ENCODE results near the gene EXD1. TPM values are rescaled to one million over a fixed set of nuclear protein-coding genes. Genes with fewer than 3 reads are reported as not detected.
A peak's percentile ranks its signal among the peaks of the same experiment; 100 is the strongest.
"Not testable (repeated sequence)": the region's sequence is repeated elsewhere in the genome, so short reads cannot be mapped to it uniquely, and the experiment has no call there.

Gene EXD1
- total RNA-seq, 2 donors from 2014 or later, result not detected

GRCh38 chr15:41160639-41161315, 69.8 kb downstream of the EXD1 start:
- intact Hi-C loops (cut with DNase I), result no loop called here
- peak; percentile 35 for DNase-seq (ENCODE audit: low spot score)

GRCh38 chr15:41154412-41154811, 76.1 kb downstream of the EXD1 start:
- intact Hi-C loops (cut with DNase I), result no loop called here
- no peak for DNase-seq (ENCODE audit: low spot score)

- no peak for DNase-seq (ENCODE audit: low spot score)
- intact Hi-C loops (cut with DNase I), result no loop called here
Measured at GRCh38 chr15:41153733-41154132, 76.8 kb downstream of the EXD1 start.

- DNase-seq (ENCODE audit: low spot score), result no peak
- intact Hi-C loops (cut with DNase I), result no loop called here
Measured at GRCh38 chr15:41151451-41152005, 79.0 kb downstream of the EXD1 start.

- no peak for DNase-seq (ENCODE audit: low spot score)
Measured at GRCh38 chr15:41150279-41150678, 80.3 kb downstream of the EXD1 start.

GRCh38 chr15:41148065-41148464, 82.5 kb downstream of the EXD1 start:
- DNase-seq (ENCODE audit: low spot score), result no peak
- intact Hi-C loops (cut with DNase I), result no loop called here

More at GRCh38 chr15:41150279-41150678, 80.3 kb downstream of the EXD1 start:
- intact Hi-C loops (cut with DNase I), result no loop called here

- intact Hi-C loops (cut with DNase I), result no loop called here
- no peak for DNase-seq (ENCODE audit: low spot score)
Measured at GRCh38 chr15:41139619-41140018, 90.9 kb downstream of the EXD1 start.

GRCh38 chr15:41139112-41139511, 91.4 kb downstream of the EXD1 start:
- intact Hi-C loops (cut with DNase I); DNase-seq (ENCODE audit: low spot score): not testable (repeated sequence)

- intact Hi-C loops (cut with DNase I); DNase-seq (ENCODE audit: low spot score): not testable (repeated sequence)
Measured at GRCh38 chr15:41135580-41135979, 95.0 kb downstream of the EXD1 start.

- intact Hi-C loops (cut with DNase I), result no loop called here
- DNase-seq (ENCODE audit: low spot score), result no peak
Measured at GRCh38 chr15:41133454-41133853, 97.1 kb downstream of the EXD1 start.

Other genes with a start within 250 kb of the EXD1 start
- gene INO80, start 114.5 kb downstream of the EXD1 start, total RNA-seq, result 10 to 100 TPM; 21.4 to 25.5 TPM
- 10 to 100 TPM; 66.9 to 73.8 TPM for gene CHP1, start 511 bp upstream of the EXD1 start, total RNA-seq
- gene OIP5, start 101.8 kb upstream of the EXD1 start, total RNA-seq, result under 1 TPM in 1 of 2 donors, not detected in 1; 0.56 TPM
- gene NUSAP1, start 102.1 kb upstream of the EXD1 start, total RNA-seq, result 1 to 10 TPM; 1.3 to 2.0 TPM
- 10 to 100 TPM; 10.5 to 13.8 TPM for gene NDUFAF1, start 171.7 kb upstream of the EXD1 start, total RNA-seq
- gene RTF1, start 186.3 kb upstream of the EXD1 start, total RNA-seq, result 10 to 100 TPM; 22.9 to 25.6 TPM

Measured in posterior vena cava (tissue), 2 donors.